Kidney (tissue), 14 donors: ENCODE measurements around the gene INF2. TPM values are rescaled to one million over a fixed set of nuclear protein-coding genes. Genes with fewer than 3 reads are reported as not detected.
"Not testable (repeated sequence)": the region's sequence is repeated elsewhere in the genome, so short reads cannot be mapped to it uniquely, and the experiment has no call there.

Experiments
- DNase-seq, 5 donors: peaks; one replicate each; pipeline ENCODE4 v3.0.0-alpha.2; 2013 to 2020
- FAIRE-seq: peaks from 2 replicates; lab custom pipeline; 2012; peaks lifted over from hg19 to GRCh38; lab: Jason Lieb, UNC
- H3K27ac ChIP-seq, 2 donors: one replicate each; pipeline ENCODE4 v1.7.0; 2013; ENCODE audit warnings: low read depth in 2 of 2, low read length in 2 of 2, inconsistent platforms in 1 of 2
- H3K27me3 ChIP-seq: one replicate; pipeline ENCODE4 v1.7.1; 2013; ENCODE audit warnings: low read length, inconsistent platforms; ENCODE audit not compliant: control insufficient read depth, insufficient read depth
- H3K36me3 ChIP-seq, 3 donors: one replicate each; pipeline versions ENCODE4 v1.7.0 to v1.7.1; 2013; ENCODE audit warnings: low read length in 3 of 3, control low read depth in 1 of 3, inconsistent platforms in 1 of 3; ENCODE audit not compliant: insufficient read depth in 3 of 3, control insufficient read depth in 2 of 3
- H3K4me1 ChIP-seq, 3 donors: one replicate each; pipeline versions ENCODE4 v1.7.0 to v1.7.1; 2013; ENCODE audit warnings: low read length in 3 of 3, inconsistent platforms in 1 of 3, low read depth in 1 of 3; ENCODE audit not compliant: control insufficient read depth in 2 of 3, insufficient read depth in 2 of 3
- H3K4me3 ChIP-seq, 3 donors: one replicate each; pipeline versions ENCODE4 v1.7.0 to v1.8.1; 2013; ENCODE audit warnings: low read length in 3 of 3, control low read depth in 1 of 3, inconsistent platforms in 1 of 3
- H3K9ac ChIP-seq, 3 donors: one replicate each; pipeline versions ENCODE4 v1.7.0 to v1.7.1; 2013; ENCODE audit warnings: low read length in 3 of 3, control low read depth in 1 of 3, inconsistent platforms in 1 of 3
- H3K9me3 ChIP-seq, 3 donors: one replicate each; pipeline versions ENCODE4 v1.7.0 to v1.7.1; 2013; ENCODE audit warnings: low read length in 3 of 3, control low read depth in 1 of 3, inconsistent platforms in 1 of 3; ENCODE audit not compliant: control insufficient read depth in 2 of 3, insufficient read depth in 1 of 3
- intact Hi-C: fragments of 100-400 bp; cut with DNase I; formaldehyde crosslinking; loops from one replicate; pipeline ENCODE4 v1.11.1; 2022
- polyA plus RNA-seq: library from polyadenylated mRNA; stranded (reverse); fragments of 350-450 nt; fragmentation: Illumina TruSeq; extraction: RNeasy Lipid Tissue Mini Kit (QIAGEN cat#74804); gene quantifications from one replicate; pipeline ENCODE4 v1.2.3, GENCODE V29; 2014; ENCODE audit warnings: low read depth, low replicate concordance; ENCODE audit not compliant: insufficient read depth
- total RNA-seq: library from RNA; stranded (reverse); fragmentation: NEBNext Ultra II Directional; extraction: Animal tissue kit (Norgen Biotek cat#: 25700); gene quantifications from one replicate; pipeline ENCODE4 v1.2.1, GENCODE V29; 2021
- TF ChIP-seq, protein P1 (sequence below): IDR thresholded peaks from 3 replicates; pipeline ENCODE4 v1.5.1; 2012; ENCODE audit warnings: mild to moderate bottlenecking, moderate library complexity, borderline replicate concordance; ENCODE audit not compliant: insufficient read depth; ENCODE audit errors: extremely low read depth
- donor health status: control.
- donor health status: control.
- donor health status: control.
- donor health status: control.
- donor health status: control.
- donor health status: DM: yes; HTN: yes; CAD: no.
- donor health status: Normal renal cell carcinoma (clear cell type).

INF2 gene
- total and polyA plus RNA-seq, 2 donors from 2014 or later = 58.5 to 82.7 TPM

DNA sequence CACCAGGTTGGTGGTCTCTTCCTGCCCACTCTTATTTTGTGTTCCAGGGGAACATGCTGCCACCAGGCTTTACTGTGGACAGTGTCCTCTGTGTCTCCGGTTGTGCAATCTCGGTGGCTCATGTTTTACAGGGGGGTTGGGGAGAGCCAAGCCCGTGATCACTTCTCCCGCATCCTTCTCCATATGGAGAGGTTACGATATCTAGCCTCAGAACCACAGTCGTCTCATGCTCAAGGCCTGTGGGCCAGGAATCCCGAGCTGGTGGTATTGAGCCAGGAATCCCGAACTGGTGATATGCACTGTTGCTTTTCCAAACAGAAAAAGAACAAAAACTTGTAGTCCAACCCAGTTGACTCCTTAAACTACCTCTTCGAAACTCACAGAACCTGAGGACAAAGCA, 37.0 kb upstream of the INF2 start:
- Histone ChIP-seq H3K4me1 (peaks cover 0 to 3% (median 0%) of the 10 kb centered on the region in 3 donors), H3K4me3 (no peak overlapping the region), H3K27me3 (no peaks in the 10 kb centered on the region), H3K36me3 (no peaks in the 10 kb centered on the region), H3K9ac (no peak overlapping the region), H3K27ac (no peak overlapping the region), H3K9me3 (no peaks in the 10 kb centered on the region)
- no peak for DNase-seq
- intact Hi-C loops = loop anchor here (5.0 kb wide), 1 partner anchor 50 kb away; no protein-coding TSS in a partner anchor
- TF ChIP-seq, protein P1, sequence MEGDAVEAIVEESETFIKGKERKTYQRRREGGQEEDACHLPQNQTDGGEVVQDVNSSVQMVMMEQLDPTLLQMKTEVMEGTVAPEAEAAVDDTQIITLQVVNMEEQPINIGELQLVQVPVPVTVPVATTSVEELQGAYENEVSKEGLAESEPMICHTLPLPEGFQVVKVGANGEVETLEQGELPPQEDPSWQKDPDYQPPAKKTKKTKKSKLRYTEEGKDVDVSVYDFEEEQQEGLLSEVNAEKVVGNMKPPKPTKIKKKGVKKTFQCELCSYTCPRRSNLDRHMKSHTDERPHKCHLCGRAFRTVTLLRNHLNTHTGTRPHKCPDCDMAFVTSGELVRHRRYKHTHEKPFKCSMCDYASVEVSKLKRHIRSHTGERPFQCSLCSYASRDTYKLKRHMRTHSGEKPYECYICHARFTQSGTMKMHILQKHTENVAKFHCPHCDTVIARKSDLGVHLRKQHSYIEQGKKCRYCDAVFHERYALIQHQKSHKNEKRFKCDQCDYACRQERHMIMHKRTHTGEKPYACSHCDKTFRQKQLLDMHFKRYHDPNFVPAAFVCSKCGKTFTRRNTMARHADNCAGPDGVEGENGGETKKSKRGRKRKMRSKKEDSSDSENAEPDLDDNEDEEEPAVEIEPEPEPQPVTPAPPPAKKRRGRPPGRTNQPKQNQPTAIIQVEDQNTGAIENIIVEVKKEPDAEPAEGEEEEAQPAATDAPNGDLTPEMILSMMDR = no peak
- FAIRE-seq = no peak

- not testable (repeated sequence) for H3K27me3 ChIP-seq, H3K4me3 ChIP-seq, FAIRE-seq, H3K9me3 ChIP-seq, H3K4me1 ChIP-seq, H3K9ac ChIP-seq, H3K27ac ChIP-seq, H3K36me3 ChIP-seq
- intact Hi-C loops = loop anchor here (5.0 kb wide), 1 partner anchor 49 kb away; no protein-coding TSS in a partner anchor
- peak in 1 of 5 donors; percentile 21 for DNase-seq
Measured at GRCh38 chr14:104653130-104653920, 36.1 kb upstream of the INF2 start.

- no peaks in the 10 kb centered on the region for H3K9me3 ChIP-seq
- peaks cover 0 to 3% (median 0%) of the 10 kb centered on the region in 3 donors for H3K4me1 ChIP-seq
- no peak for FAIRE-seq
- no peaks in the 10 kb centered on the region for H3K27me3 ChIP-seq
- TF ChIP-seq, protein P1 = no peak
- H3K4me3 ChIP-seq = no peak overlapping the region
- H3K27ac ChIP-seq = no peak overlapping the region
- peak in 1 of 5 donors; percentile 9 for DNase-seq
- intact Hi-C loops = loop anchor here (5.0 kb wide), 1 partner anchor 48 kb away; no protein-coding TSS in a partner anchor
- H3K36me3 ChIP-seq = no peaks in the 10 kb centered on the region
- no peak overlapping the region for H3K9ac ChIP-seq
Measured at GRCh38 chr14:104654119-104654518, 35.3 kb upstream of the INF2 start.

- Histone ChIP-seq H3K36me3 (no peaks in the 10 kb centered on the region), H3K9ac (no peak overlapping the region), H3K4me3 (no peak overlapping the region), H3K4me1 (no peaks in the 10 kb centered on the region), H3K27me3 (no peaks in the 10 kb centered on the region), H3K9me3 (no peaks in the 10 kb centered on the region), H3K27ac (no peak overlapping the region)
- intact Hi-C loops = no loop called here
- FAIRE-seq = no peak
- DNase-seq = peak in 1 of 5 donors; percentile 25
- TF ChIP-seq, protein P1 = no peak
Measured at GRCh38 chr14:104655128-104655848, 34.1 kb upstream of the INF2 start.
